Psoas muscle (tissue), 8 donors: Measurements from ENCODE around the gene PTPRD. TPM values are rescaled to one million over a fixed set of nuclear protein-coding genes. Genes with fewer than 3 reads are reported as not detected.

ENCODE experiments used
- ATAC-seq, 4 donors: fragments of 200-7000 bp; cut with Tn5 transposase; one replicate each; pipeline ENCODE4 v1.9.1; 2020; ENCODE audit warnings: moderate library complexity in 3 of 4, mild to moderate bottlenecking in 2 of 4
- DNase-seq, 2 donors: peaks; one replicate each; pipeline ENCODE4 v3.0.0-alpha.2; 2020
- H3K27ac ChIP-seq: fragments of 200-600 bp; one replicate; pipeline ENCODE4 v1.8.0; 2022
- H3K27me3 ChIP-seq, 3 donors: fragments of 200-600 bp in 1 of 3; one replicate each; pipeline versions ENCODE4 v1.6.1 to v1.8.0; 2013 to 2022; ENCODE audit warnings: low read length in 2 of 3, mild to moderate bottlenecking in 2 of 3, moderate library complexity in 1 of 3; ENCODE audit not compliant: insufficient read depth in 3 of 3
- H3K36me3 ChIP-seq, 2 donors: fragments of 200-600 bp in 1 of 2; one replicate each; pipeline versions ENCODE4 v1.6.1 to v1.8.0; 2013 to 2022; ENCODE audit warnings: low read depth in 1 of 2, mild to moderate bottlenecking in 1 of 2, moderate library complexity in 1 of 2; ENCODE audit not compliant: insufficient read depth in 1 of 2
- H3K4me1 ChIP-seq: fragments of 200-600 bp; one replicate; pipeline ENCODE4 v1.8.0; 2022
- H3K4me3 ChIP-seq: fragments of 200-600 bp; one replicate; pipeline ENCODE4 v1.8.0; 2022; ENCODE audit warnings: mild to moderate bottlenecking
- H3K9me3 ChIP-seq: fragments of 200-600 bp; one replicate; pipeline ENCODE4 v1.8.0; 2022
- WGBS, 3 donors: extraction: QIAGEN DNeasy Blood & Tissue Kit; methylation state at CpG; one replicate each; pipeline versions ENCODE4 v1.1.6 to v1.1.7; 2013; 5-methylcytosine and 5-hydroxymethylcytosine counted together
- intact Hi-C, 2 donors: fragments of 100-400 bp; cut with DNase I; formaldehyde crosslinking; loops; one replicate each; pipeline versions ENCODE4 v1.11.0 to v1.14.2; 2022
- polyA plus RNA-seq, 3 donors: library from polyadenylated mRNA; stranded (reverse); fragments of 200-250 nt; gene quantifications; one replicate each; pipeline ENCODE4 v1.2.3, GENCODE V29; 2013
- total RNA-seq, 4 donors: library from RNA; stranded (reverse); fragmentation: NEBNext Ultra II Directional in 2 of 4; extraction: Animal tissue kit (Norgen Biotek cat#: 25700) in 2 of 4; gene quantifications; one replicate each; pipeline versions ENCODE4 v1.2.1 to v1.2.4, GENCODE V29; 2021 to 2023
- TF ChIP-seq, protein P1 (sequence below): fragments of 200-600 bp; IDR thresholded peaks from one replicate; pipeline ENCODE4 v1.8.0; 2022; ENCODE audit warnings: antibody characterized with exemption
- donor health status: healthy with polysubstance abuse.
- donor health status: DM: no; HTN: no; CAD: no; lungs with moderate emphysema.
- donor health status: Bipolar disorder and iron deficiency.
- donor health status: healthy.
- donor health status: DM: yes; HTN: yes; CAD: no.
- donor health status: DM: no; HTN: no; CAD: no.
- donor health status: DM: no; HTN: no; CAD: no.
- donor health status: DM: yes; HTN: yes; CAD: no.

The PTPRD gene
- total and polyA plus RNA-seq, 7 donors: 0.44 to 3.1 (median 0.91) TPM

DNA sequence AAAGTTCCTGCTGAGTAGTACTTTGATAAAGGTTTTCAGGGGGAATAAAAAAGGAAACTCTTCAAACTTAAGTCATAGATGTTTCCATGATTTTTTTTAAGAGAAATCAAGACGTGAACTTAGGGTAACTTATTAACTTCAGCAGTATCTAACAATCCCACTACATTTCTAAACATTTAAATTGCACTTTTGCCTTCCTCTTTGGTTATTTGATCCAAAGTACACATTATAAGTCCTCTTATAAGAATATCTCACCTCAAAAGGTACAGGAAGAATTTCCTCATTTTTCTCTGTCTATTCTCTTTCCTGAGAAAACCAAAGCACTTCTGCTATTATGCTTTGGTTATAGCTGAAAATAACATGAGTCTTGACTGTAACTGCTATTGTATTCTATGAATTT lies 7.9 kb downstream of the PTPRD start:
- 46 to 49% (median 48%) methylated on average over 1 of the region's 1 CpG for WGBS, 3 donors
- no peak for ATAC-seq
- intact Hi-C loops: no loop called here

DNA sequence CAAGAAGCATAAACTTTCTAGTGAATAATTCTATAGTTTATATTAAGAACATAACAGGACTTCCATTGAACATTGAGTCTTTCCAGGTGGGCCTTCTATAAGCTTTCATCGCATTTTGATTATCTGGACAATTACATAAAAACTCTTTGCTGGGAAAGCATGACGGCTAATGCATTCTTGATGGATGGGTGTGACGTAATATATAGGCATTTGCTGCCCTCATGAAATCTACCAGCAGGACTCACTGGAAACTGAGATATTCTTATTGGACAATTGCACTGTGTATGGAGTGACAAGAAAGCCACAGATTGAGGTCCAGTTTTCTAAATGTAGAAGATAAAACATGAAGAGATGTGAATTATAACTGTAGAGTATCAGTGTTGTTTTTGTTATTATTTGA lies 15.0 kb downstream of the PTPRD start:
- H3K36me3 ChIP-seq: no peaks in the 10 kb centered on the region
- ATAC-seq: no peak
- H3K4me3 ChIP-seq: no peak overlapping the region
- H3K9me3 ChIP-seq: no peaks in the 10 kb centered on the region
- DNase-seq: no peak
- H3K4me1 ChIP-seq: no peaks in the 10 kb centered on the region
- H3K27me3 ChIP-seq: no peaks in the 10 kb centered on the region
- intact Hi-C loops: no loop called here
- WGBS, 3 donors: 65 to 71% (median 65%) methylated on average over 3 of the region's 3 CpGs
- H3K27ac ChIP-seq: no peak overlapping the region
- TF ChIP-seq, protein P1, sequence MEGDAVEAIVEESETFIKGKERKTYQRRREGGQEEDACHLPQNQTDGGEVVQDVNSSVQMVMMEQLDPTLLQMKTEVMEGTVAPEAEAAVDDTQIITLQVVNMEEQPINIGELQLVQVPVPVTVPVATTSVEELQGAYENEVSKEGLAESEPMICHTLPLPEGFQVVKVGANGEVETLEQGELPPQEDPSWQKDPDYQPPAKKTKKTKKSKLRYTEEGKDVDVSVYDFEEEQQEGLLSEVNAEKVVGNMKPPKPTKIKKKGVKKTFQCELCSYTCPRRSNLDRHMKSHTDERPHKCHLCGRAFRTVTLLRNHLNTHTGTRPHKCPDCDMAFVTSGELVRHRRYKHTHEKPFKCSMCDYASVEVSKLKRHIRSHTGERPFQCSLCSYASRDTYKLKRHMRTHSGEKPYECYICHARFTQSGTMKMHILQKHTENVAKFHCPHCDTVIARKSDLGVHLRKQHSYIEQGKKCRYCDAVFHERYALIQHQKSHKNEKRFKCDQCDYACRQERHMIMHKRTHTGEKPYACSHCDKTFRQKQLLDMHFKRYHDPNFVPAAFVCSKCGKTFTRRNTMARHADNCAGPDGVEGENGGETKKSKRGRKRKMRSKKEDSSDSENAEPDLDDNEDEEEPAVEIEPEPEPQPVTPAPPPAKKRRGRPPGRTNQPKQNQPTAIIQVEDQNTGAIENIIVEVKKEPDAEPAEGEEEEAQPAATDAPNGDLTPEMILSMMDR: no peak

More for the DNA sequence above, 7.9 kb downstream of the PTPRD start:
- TF ChIP-seq, protein P1: no peak
- Histone ChIP-seq H3K4me1 (no peaks in the 10 kb centered on the region), H3K4me3 (no peak overlapping the region), H3K9me3 (no peaks in the 10 kb centered on the region), H3K27me3 (no peaks in the 10 kb centered on the region), H3K36me3 (no peaks in the 10 kb centered on the region), H3K27ac (no peak overlapping the region)
- no peak for DNase-seq

DNA sequence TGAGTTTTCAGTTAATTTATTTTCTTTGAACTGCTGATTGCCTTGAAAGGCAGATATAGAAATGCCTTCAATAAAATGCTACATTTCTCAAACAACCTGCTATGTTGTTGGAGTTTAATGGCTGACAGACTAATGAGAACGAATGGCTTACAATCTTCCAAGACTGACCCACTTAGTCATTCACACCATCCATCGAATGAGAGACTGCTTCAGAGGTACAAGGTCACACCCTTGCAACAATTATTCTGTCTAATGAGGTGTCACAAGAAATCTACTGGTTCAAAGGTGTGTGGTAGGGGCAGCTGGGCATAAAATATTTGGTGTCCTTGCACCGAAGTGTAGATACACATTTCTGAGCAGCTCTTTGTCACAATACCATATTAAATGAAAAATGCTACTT lies 18.3 kb downstream of the PTPRD start:
- DNase-seq (no peak), ATAC-seq (no peak)
- H3K27me3 ChIP-seq: no peaks in the 10 kb centered on the region
- no peaks in the 10 kb centered on the region for H3K9me3 ChIP-seq
- H3K4me1 ChIP-seq: no peaks in the 10 kb centered on the region
- H3K4me3 ChIP-seq: no peak overlapping the region
- H3K27ac ChIP-seq: no peak overlapping the region
- no peaks in the 10 kb centered on the region for H3K36me3 ChIP-seq
- TF ChIP-seq, protein P1: no peak
- WGBS, 3 donors: 20 to 23% (median 21%) methylated on average over 3 of the region's 3 CpGs
- intact Hi-C loops: no loop called here

DNA sequence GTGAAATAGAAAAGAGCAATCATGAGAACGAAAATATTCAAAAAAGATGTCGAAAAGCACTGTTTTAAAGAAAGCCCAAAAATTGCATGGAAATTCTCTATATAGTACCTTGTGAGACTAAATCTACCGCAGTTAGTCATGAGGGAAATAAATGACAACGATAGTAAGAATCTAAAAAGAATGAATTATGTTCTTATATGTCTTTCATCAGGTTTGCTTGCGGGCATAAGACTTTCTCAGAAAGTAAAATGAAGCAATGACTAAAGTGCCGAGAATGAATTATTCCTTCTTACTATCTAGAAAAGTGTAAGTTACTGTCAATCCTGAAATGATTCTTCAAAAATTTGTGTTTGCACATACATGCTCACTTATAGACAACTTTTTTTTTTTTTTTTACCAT lies 26.4 kb downstream of the PTPRD start:
- DNase-seq (no peak), ATAC-seq (no peak)
- H3K27me3 ChIP-seq: no peaks in the 10 kb centered on the region
- H3K4me3 ChIP-seq: no peak overlapping the region
- TF ChIP-seq, protein P1: no peak
- no peaks in the 10 kb centered on the region for H3K4me1 ChIP-seq
- 83 to 90% (median 89%) methylated on average over 6 of the region's 6 CpGs for WGBS, 3 donors
- intact Hi-C loops: no loop called here
- no peak overlapping the region for H3K27ac ChIP-seq
- H3K9me3 ChIP-seq: peaks cover 6% of the 10 kb centered on the region
- H3K36me3 ChIP-seq: no peaks in the 10 kb centered on the region

DNA sequence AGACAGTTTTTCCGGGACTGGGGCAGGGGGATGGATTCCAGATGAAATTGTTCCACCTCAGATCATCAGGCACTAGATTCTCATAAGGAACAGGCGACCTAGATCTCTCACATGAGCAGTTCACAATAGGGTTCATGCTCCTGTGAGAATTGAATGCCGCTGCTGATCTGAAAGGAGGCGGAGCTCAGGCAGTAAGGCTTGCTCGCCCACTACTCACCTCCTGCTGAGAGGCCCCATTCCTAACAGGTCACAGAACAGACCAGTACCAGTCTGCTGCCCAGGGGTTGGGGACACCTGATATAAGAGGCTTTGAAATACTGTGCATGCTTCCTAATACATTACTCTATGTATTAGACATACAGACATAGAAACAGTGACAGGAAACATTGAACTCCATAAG lies 41.1 kb downstream of the PTPRD start:
- 64 to 70% (median 68%) methylated on average over 5 of the region's 5 CpGs for WGBS, 3 donors
- no peaks in the 10 kb centered on the region for H3K27me3 ChIP-seq
- no peak overlapping the region for H3K4me3 ChIP-seq
- no peak overlapping the region for H3K27ac ChIP-seq
- ATAC-seq (no peak), DNase-seq (no peak)
- H3K9me3 ChIP-seq: no peaks in the 10 kb centered on the region
- no peaks in the 10 kb centered on the region for H3K4me1 ChIP-seq
- TF ChIP-seq, protein P1: no peak
- H3K36me3 ChIP-seq: no peaks in the 10 kb centered on the region
- intact Hi-C loops: no loop called here
